NT2/D1 (cell line): Measurements from ENCODE around the gene FAM107B.

Experiments
- YY1 ChIP-seq: IDR thresholded peaks from 2 replicates; pipeline ENCODE4 v1.6.1; 2011; ENCODE audit not compliant: insufficient read length, insufficient read depth
- ZNF274 ChIP-seq: IDR thresholded peaks from 2 replicates; pipeline ENCODE4 v1.6.1; 2011; ENCODE audit warnings: mild to moderate bottlenecking, low read depth, low read length

DNA sequence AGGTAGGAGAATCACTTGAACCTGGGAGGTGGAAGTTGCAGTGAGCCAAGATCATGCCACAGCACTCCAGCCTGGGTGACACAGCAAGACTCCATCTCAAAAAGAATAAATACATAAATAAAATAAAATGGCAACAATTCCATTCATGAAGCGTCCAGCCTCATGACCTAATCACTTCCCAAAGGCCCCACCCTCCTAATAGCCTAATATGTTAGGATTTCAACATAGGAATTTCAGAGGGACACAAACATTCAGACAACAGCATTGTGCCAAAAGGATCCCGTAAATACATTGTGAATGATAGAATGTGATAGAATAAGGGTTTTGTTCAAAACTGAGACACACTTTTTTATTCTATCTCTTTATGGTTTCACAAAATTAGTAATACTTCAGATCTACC lies 90.3 kb downstream of the FAM107B start:
- no peak for TF ChIP-seq ZNF274
- TF ChIP-seq YY1 = no peak
